ENCODE data around the gene POLR1E.

- TF ChIP-seq POLR2AphosphoS5 (IDR thresholded peaks at IDR 0.05): no peak
- no peak for TF ChIP-seq CTCF (IDR thresholded peaks at IDR 0.05)
- no peak for TF ChIP-seq EP300 (IDR thresholded peaks at IDR 0.05)
- no peak for TF ChIP-seq POLR2A (IDR thresholded peaks at IDR 0.05)
Measured at GRCh38 chr9:37511016-37512010, 25.6 kb downstream of the POLR1E start.
